Effector CD8-positive, alpha-beta T cell (primary cell): ENCODE results near the gene ORC5.

ENCODE experiments used
- DNase-seq: peaks from one replicate; lab custom pipeline; 2025; lab: John Stamatoyannopoulos, UW

Gene ORC5

DNA sequence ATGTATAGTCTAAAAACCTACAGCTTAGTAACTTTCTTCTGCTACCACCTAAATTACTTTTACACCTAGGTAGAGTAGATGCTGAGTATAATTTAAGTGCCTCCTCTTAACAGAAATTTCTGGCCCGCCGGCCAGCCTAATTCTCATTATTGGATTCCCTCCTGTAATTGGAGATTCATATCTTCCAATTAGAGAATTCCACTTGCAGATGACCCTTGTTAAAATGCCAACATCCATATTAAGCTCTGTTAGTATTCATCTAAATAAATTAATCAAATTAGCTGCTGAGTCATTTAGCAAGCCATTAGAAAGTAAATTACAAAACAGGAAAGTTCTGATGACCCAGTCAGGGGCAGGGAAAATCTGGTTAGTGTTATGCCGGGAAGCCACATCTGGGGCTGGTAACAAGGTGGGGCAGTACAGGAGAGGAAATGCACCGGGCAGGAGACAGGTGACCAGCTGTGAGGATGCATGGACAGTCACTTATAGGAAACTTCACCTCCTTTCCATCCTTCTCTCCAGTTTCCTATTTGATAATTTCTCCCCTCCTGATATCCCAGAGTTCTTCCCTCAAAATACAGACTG, 82.8 kb downstream of the ORC5 start:
- no peak for DNase-seq

DNA sequence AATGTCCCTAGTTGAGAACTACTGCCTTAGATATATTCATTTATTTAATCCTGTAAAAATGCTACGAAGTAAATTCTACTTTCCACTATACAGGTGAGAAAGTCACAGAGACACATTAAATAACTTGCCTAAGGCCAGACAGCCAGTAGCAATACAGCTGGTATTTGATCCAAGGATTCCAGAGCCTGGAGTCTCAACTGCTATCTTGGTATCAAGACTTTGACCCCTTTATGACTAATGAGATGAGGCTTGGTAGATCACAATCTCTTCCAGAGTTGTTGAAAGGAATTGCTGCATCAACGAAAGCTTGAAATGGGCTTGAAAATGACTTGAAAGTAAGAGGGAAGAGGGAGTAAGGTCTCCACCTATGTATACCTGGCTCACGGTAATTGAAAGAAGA, 83.3 kb downstream of the ORC5 start:
- no peak for DNase-seq

DNA sequence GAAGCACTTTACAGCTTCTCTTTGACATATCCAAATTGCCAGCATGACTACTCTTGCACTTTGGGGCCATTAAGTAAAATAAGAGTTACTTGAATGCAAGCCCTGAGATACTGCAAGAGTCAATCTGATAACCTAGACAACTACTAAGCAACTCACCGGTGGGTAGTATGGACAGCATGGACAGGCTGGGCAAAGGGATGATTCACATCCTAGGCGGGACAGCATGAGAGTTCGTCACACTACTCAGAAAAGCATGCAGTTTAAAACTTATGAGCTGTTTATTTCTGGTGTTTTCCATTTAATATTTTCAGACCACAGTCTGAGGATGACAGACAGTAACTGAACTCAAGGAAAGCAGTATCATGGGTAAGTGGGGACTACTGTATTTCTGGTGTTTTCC, 84.0 kb downstream of the ORC5 start:
- DNase-seq = no peak

DNA sequence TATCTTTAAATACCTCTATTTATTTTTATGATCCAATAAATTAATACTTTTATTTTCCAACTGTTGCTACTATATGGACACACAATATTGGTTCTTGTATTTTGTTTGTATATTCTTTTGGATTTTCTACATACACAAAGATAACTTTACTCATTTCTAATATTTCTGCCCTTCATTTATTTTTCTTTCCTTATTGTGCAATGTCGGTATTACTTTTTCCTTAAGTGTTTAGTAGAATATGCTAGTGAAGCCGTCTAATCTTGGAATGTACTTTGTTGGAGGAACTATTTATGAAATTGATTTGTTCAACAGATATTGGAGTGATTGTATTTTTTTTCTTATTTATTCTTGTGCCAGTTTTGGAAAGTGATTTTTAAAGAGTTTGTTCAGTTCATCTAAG, 94.0 kb downstream of the ORC5 start:
- DNase-seq = no peak

DNA sequence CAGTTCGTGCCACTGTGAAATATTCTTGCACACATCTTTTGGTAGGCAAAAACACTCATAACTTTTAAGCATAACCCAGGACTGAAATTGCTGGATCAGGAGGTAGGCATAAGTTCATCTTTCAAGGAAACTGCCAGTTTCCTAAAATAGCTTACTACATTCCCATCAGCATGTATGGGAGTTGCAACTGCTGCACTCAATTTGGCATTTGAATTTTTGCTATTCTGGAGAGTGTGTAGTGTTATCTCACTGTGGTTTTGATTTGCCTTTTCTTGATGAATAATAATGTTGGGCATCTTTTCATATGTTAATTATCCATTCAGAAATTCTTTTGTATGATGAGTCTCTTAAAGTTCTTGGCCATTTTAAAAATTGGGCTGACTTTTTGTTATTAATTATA, 95.2 kb downstream of the ORC5 start:
- DNase-seq = no peak

DNA sequence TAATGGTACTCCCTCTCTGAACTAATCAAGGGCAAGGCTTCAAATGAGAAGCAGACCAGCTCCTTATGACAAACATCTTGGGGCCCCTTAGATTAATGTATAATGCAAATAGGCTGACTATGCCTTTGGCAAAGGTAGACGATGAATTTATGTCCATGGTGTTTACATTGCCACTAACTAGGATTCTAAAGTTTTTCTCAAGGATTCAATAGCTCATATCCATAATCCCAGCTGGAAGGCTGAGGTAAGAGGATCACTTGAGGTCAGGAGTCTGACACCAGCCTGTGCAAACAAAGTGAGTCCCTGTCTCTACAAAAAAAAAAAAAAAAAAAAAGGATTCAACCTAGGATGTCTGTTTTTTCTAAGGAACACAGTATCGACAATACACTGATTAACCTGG, 96.5 kb downstream of the ORC5 start:
- no peak for DNase-seq

DNA sequence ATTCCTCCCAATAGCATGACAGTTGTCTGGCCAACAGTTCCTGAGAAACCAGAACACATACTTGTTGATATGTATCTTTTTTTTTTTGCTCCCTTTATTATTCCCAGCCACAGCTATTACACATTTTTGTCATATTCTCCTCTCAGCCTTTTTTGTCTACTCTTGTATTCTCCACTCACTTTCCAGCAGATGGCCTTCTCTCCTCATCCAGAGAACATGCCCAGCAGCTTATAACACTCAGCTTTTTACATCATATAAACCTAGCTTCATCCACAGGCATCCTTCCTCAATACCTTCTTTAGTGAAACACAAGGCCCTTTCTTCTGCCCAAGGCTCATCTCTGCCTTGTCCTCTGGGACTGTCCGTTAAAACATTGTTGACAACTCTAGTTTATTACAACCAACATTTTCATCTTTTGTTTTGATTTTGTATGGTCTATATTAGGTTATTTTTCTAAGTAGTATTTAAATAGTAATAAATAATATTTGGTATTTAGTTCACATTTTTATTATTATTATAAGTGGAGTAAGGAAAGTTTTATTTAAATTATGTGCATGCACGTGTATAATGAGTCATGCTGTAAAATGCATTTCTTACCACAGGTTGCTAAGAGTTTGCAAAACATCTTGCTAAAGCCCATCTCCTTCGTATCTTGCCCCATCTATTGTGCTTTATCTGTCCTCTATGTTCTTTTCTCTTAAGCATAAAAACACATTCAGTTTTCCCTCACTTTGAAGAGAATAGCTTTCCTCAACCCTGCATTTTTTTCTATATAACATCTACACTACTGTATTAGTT, 101.5 kb downstream of the ORC5 start:
- no peak for DNase-seq

DNA sequence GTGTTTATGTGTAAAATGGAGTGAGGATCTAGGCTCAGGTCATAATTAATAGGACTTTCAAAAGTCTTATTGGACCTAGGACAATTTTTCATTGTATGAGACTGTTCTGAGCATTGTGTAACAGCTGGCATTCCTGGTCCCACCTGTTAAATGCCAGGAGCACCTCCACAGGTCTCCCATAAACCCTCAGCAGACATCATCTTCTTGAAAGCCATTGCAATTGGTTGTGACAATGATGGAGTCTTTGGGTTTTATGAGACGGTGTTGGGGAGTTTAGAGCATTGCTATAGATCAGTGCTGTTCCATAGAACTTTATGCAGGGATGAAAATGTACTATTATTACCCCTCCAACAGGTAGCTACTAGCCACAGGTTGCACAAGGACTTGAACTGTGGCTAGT, 108.9 kb downstream of the ORC5 start:
- DNase-seq = no peak

DNA sequence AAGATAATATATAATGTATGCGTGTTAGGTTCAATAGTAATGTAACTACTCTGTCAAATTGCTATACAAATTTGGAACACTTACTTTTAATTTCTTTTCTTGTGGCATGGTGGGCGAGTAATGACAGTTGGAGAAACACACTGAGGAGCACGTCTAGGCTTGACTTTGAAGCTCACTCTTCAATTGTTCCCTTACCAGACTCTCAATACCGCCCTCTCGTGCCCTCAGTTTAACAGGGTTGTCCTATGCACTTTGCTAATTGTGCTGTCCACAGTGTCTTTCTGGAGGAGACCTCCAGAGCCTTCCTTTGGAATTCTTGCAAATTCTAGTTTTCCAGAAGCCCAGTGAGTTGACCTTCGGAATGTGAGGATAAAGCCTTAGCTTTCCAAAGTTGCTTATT, 111.1 kb downstream of the ORC5 start:
- DNase-seq = no peak

DNA sequence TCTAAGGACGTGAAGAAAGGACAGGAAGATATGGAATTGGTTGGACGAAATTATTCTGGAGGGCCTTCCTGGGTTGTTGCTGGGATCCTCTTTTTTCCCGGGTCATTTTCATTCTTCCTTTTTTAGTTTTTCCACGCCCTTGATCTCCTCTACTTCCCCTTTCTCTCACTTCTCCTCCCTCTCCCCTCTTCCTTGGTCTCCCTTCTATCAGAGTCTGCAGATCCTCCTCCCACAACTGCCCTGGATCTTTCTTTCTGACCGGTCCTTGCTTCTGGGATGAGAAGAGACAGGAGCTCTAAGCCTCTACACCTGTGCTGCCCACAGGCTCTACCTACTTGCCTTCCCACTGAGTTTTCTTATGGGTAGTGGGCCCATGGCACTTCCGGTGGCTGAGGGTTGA, 114.7 kb downstream of the ORC5 start:
- no peak for DNase-seq

DNA sequence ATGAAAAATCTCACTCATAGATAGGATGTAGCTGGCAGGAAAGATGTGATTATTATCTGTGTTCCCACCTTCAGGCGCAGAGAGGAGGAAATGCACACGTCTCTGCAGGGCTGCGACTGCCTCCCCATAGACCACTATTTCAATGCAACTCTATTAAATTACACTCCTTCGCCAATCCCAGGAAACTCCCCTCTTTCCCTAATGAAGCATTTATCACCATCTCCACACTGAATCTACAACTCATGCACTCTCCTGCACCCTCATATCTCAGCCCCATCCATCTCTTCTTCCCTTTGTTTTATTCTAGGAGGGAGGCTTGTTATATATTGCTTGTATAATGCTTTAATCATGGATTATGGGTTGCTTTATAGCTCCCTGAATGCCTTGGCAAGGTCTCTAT, 116.6 kb downstream of the ORC5 start:
- no peak for DNase-seq

DNA sequence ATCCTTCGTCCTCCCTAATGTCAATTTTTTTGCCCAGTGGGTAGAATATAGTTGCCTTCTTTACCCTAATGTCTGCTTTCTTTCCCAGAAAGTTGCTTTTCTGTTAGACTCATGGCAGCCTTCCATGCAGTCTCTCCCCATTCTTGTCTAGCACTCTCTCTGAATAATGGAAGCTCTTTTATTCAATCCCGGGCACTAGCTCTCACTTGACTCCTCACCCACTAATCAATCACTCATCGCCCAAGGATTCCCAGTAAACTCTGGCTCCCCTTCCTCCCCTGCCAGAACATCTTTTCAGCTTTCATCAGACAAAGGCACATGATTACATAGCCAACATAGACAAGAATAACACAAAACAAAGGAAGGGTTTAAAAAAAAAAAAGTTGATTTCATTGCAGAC, 118.2 kb downstream of the ORC5 start:
- DNase-seq = no peak

DNA sequence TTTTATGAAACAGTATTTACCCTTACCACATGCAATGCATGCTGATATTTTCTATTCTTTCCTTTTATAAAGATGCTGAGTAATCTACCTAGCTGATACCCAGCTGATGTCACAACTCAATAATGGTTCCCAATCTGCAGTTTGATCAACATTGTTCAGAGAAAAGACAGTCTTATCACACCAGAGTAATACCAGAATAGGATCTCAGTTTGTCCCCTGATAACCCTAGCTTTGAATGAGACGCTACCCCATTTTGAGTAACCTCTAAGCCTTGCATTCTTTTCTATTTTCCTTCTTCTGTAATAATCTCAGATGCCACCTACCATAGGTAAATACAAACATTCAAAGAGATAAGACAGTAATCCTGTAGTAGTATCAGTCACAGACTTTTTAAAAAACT, 118.8 kb downstream of the ORC5 start:
- DNase-seq = no peak
